OCI-LY3 (cell line): Measurements from ENCODE around the gene ZNF839.

ENCODE experiments used
- H2AFZ ChIP-seq: fragments of 200-600, 300-600 bp; shearing (Covaris generic); 2 replicates; pipeline ENCODE4 v1.6.0; 2014; ENCODE audit warnings: antibody characterized with exemption, low read depth, low read length
- H3K27ac ChIP-seq: fragments of 200-600, 300-600 bp; sonication (generic); 2 replicates; pipeline ENCODE4 v1.5.1; 2014; ENCODE audit warnings: mild to moderate bottlenecking, low read length, moderate library complexity, mixed read lengths
- H3K27me3 ChIP-seq: fragments of 200-600, 300-600 bp; sonication (generic); 2 replicates; pipeline ENCODE4 v1.6.1; 2014; ENCODE audit warnings: low read depth, low read length, mixed read lengths
- H3K36me3 ChIP-seq: fragments of 200-600, 300-600 bp; sonication (generic); replicated peaks from 2 replicates; pipeline ENCODE3; 2014; ENCODE audit warnings: low read depth, low read length, mixed read lengths
- H3K4me1 ChIP-seq: fragments of 300-600, 200-600 bp; sonication (generic); 2 replicates; pipeline ENCODE4 v1.6.1; 2014; ENCODE audit warnings: low read length, mixed read lengths
- H3K4me2 ChIP-seq: fragments of 200-600, 300-600 bp; sonication (generic); 2 replicates; pipeline ENCODE4 v1.6.1; 2014; ENCODE audit warnings: low read length, mixed read lengths
- H3K4me3 ChIP-seq: fragments of 300-600, 200-600 bp; sonication (generic); 2 replicates; pipeline ENCODE4 v1.5.1; 2014; ENCODE audit warnings: antibody characterized with exemption, mild to moderate bottlenecking, low read length, moderate library complexity
- H3K79me2 ChIP-seq: fragments of 300-600, 200-600 bp; shearing (Covaris generic); 2 replicates; pipeline ENCODE4 v1.6.1; 2014; ENCODE audit warnings: mild to moderate bottlenecking, low read length, mixed read lengths
- H3K9ac ChIP-seq: fragments of 300-600, 200-600 bp; shearing (Covaris generic); 2 replicates; pipeline ENCODE4 v1.6.0; 2014; ENCODE audit warnings: mild to moderate bottlenecking, low read length, moderate library complexity
- H3K9me3 ChIP-seq: fragments of 200-600, 300-600 bp; shearing (Covaris generic); 2 replicates; pipeline ENCODE4 v1.6.1; 2014; ENCODE audit warnings: low read length, mixed read lengths; ENCODE audit not compliant: insufficient read depth
- H4K20me1 ChIP-seq: fragments of 200-600, 300-600 bp; sonication (generic); 2 replicates; pipeline ENCODE4 v1.6.1; 2016; ENCODE audit warnings: low read length, mixed read lengths; ENCODE audit not compliant: insufficient read depth
- EZH2phosphoT487 ChIP-seq: fragments of 200-600 bp; shearing (Covaris generic); IDR thresholded peaks from 2 replicates; pipeline ENCODE4 v1.6.1; 2018; ENCODE audit warnings: antibody characterized with exemption, mixed run types, low read depth
- TF ChIP-seq, protein P1 (sequence below): fragments of 200-600, 300-600 bp; sonication (generic); IDR thresholded peaks from 2 replicates; pipeline ENCODE4 v1.5.1; 2014; ENCODE audit warnings: antibody characterized with exemption, low read length, low read depth

The ZNF839 gene

DNA sequence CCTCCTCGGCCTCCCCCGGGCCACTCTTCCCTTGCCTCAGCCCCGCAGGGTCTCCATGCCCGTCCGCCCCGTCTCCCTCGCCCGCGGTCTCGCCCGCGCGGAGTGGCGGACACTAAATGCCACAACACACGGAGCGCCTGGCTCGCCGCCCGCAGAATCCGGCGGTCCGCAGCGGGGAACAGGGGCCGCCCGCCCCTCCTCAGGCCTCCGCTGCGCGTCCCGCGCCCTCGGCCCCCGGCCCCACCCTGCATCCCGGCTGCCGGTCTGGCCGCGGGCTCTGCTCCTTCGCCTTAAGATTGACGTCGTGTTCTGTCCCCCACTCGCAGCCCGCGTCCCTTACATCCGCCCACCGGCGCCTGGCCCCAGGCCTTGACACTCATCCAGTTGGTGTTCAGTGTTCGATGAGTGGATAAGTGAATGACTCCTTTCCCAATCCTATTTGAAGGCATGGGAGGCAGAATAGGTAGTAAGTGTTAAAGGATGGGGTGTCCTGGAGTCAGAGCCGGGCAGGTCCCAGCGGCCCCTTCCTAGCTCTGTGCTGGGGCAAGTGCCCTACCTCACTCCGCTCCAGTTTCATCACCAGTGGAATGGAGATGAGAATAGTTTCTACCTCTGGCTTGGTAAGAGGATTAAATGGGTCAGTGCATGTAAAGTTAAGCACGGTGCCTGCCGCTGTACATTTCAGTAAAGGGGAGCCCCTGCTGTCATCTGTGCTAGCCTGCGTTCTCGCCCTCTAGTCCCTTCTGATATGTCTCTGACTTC, 43.8 kb downstream of the ZNF839 start:
- H4K20me1 ChIP-seq: no peaks in the 10 kb centered on the region
- H2AFZ ChIP-seq: peak overlapping the region; percentile 5; the same call in 1 of the 2 replicates

DNA sequence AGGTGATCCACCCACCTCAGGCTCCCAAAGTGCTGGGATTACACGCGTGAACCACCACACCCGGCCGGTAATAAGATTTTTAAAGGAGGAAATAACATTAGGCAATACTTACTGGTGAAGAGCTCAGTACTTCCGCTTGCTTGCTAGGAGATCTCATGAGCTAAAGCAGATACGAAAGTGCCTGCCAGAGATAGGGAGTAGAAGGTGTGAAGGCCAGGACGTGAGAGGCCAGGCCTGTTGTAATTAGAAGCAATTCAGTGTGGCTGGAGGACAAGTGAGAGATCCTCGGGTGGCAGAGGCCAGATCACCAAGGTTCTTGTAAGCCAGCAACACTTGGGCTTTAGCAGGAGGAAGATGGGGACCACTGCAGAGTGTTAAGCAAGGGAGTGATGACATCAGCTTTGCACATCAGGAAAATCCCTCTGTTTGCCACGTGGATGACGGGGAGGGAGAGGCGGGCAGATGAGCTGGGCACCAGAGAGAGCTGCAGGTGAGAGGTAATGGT, 50.8 kb downstream of the ZNF839 start:
- Histone ChIP-seq H3K36me3 (no peaks in the 10 kb centered on the region), H3K9ac (peak overlapping the region; percentile 38), H2AFZ (peak overlapping the region; percentile 54; the same call in 1 of the 2 replicates), H3K4me3 (peak overlapping the region; percentile 4), H3K27ac (peak overlapping the region; percentile 29), H4K20me1 (no peaks in the 10 kb centered on the region), H3K79me2 (peaks cover 15% of the 10 kb centered on the region; the same call in 1 of the 2 replicates), H3K9me3 (no peaks in the 10 kb centered on the region), H3K27me3 (no peaks in the 10 kb centered on the region), H3K4me2 (peak overlapping the region; percentile 46), H3K4me1 (peaks cover 35% of the 10 kb centered on the region)
- TF ChIP-seq, protein P1, sequence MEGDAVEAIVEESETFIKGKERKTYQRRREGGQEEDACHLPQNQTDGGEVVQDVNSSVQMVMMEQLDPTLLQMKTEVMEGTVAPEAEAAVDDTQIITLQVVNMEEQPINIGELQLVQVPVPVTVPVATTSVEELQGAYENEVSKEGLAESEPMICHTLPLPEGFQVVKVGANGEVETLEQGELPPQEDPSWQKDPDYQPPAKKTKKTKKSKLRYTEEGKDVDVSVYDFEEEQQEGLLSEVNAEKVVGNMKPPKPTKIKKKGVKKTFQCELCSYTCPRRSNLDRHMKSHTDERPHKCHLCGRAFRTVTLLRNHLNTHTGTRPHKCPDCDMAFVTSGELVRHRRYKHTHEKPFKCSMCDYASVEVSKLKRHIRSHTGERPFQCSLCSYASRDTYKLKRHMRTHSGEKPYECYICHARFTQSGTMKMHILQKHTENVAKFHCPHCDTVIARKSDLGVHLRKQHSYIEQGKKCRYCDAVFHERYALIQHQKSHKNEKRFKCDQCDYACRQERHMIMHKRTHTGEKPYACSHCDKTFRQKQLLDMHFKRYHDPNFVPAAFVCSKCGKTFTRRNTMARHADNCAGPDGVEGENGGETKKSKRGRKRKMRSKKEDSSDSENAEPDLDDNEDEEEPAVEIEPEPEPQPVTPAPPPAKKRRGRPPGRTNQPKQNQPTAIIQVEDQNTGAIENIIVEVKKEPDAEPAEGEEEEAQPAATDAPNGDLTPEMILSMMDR: no peak
- TF ChIP-seq EZH2phosphoT487: no peak

More for the DNA sequence above, 43.8 kb downstream of the ZNF839 start:
- peaks cover 2% of the 10 kb centered on the region for H3K36me3 ChIP-seq
- peaks cover 13% of the 10 kb centered on the region for H3K79me2 ChIP-seq
- H3K9ac ChIP-seq: peak overlapping the region; percentile 90
- no peaks in the 10 kb centered on the region for H3K9me3 ChIP-seq
- peak overlapping the region; percentile 88 for H3K4me3 ChIP-seq
- H3K27me3 ChIP-seq: no peaks in the 10 kb centered on the region
- peaks cover 18% of the 10 kb centered on the region for H3K4me1 ChIP-seq
- peak overlapping the region; percentile 21 for H3K27ac ChIP-seq
- no peak for TF ChIP-seq EZH2phosphoT487
- TF ChIP-seq, protein P1: no peak
- H3K4me2 ChIP-seq: peak overlapping the region; percentile 70

DNA sequence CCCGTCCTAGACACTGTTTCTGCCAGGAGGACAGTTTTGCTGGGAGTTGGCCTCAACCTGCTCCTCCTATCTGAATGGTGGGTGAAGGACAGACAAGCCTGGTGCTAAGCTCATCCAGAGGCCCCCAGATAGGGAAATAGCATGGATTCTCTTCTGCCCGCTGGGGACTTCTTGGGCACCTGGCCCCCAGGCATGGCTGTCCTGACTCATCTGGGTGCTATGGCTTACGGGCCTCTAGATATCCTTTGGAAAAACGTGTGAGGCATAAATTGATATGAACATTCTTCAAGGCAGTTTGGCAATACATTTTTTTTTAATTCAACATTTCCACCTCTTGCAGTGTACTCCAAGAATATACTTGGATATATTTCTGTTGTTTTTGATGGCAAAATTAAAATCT, 51.8 kb downstream of the ZNF839 start:
- H3K79me2 ChIP-seq: peaks cover 15% of the 10 kb centered on the region; the same call in 1 of the 2 replicates

DNA sequence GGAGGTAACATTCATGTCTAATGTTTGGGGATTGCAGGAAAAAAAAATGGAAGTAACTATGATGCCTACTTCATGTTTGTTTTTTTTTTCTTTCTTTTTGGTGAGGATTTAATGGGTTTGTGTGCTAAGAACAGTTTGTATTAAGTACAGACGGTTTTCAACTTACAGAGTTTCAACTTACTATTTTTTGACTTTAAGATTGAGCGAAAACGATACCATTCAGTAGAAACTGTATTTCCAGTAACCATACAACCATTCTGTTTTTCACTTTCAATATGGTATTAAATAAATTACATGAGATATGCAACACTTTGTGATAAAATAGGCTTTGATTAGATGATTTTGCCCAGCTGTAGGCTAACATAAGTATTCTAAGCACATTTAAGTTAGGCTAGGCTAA, 53.6 kb downstream of the ZNF839 start:
- peaks cover 15% of the 10 kb centered on the region; the same call in 1 of the 2 replicates for H3K79me2 ChIP-seq
- H3K9me3 ChIP-seq: no peaks in the 10 kb centered on the region
- H3K27me3 ChIP-seq: no peaks in the 10 kb centered on the region
- no peaks in the 10 kb centered on the region for H4K20me1 ChIP-seq
- H3K36me3 ChIP-seq: no peaks in the 10 kb centered on the region
- peak overlapping the region; percentile 55 for H3K27ac ChIP-seq
- TF ChIP-seq, protein P1: no peak
- no peak for TF ChIP-seq EZH2phosphoT487
- peak overlapping the region; percentile 67 for H3K4me2 ChIP-seq
- H2AFZ ChIP-seq: no peak overlapping the region
- H3K4me1 ChIP-seq: peaks cover 30% of the 10 kb centered on the region
- H3K4me3 ChIP-seq: peak overlapping the region; percentile 58
- H3K9ac ChIP-seq: peak overlapping the region; percentile 9; the same call in 1 of the 2 replicates

More for the DNA sequence above, 51.8 kb downstream of the ZNF839 start:
- H3K4me2 ChIP-seq: peak overlapping the region; percentile 46
- H3K9me3 ChIP-seq: no peaks in the 10 kb centered on the region
- H2AFZ ChIP-seq: no peak overlapping the region
- H3K27ac ChIP-seq: no peak overlapping the region
- H3K9ac ChIP-seq: no peak overlapping the region
- H3K4me3 ChIP-seq: no peak overlapping the region
- no peaks in the 10 kb centered on the region for H3K27me3 ChIP-seq
- H3K4me1 ChIP-seq: peaks cover 35% of the 10 kb centered on the region
- TF ChIP-seq, protein P1: no peak
- no peak for TF ChIP-seq EZH2phosphoT487
- no peaks in the 10 kb centered on the region for H3K36me3 ChIP-seq
- no peaks in the 10 kb centered on the region for H4K20me1 ChIP-seq
